GM21423 (cell line): Measurements from ENCODE around the gene HSD3B7.
"Not testable (repeated sequence)": the region's sequence is repeated elsewhere in the genome, so short reads cannot be mapped to it uniquely, and the experiment has no call there.

ENCODE experiments used
- ATAC-seq: cut with Tn5 transposase; IDR thresholded peaks from one replicate; pipeline ENCODE4 v1.9.1; 2021; ENCODE audit warnings: mild to moderate bottlenecking, moderate library complexity; ENCODE audit not compliant: unreplicated experiment

The HSD3B7 gene

GRCh38 chr16:30998852-30999761 lies 14.1 kb downstream of the HSD3B7 start:
- no peak for ATAC-seq

- no peak for ATAC-seq
These were observed 15.8 kb downstream of the HSD3B7 start for GRCh38 chr16:31000671-31001382.

DNA sequence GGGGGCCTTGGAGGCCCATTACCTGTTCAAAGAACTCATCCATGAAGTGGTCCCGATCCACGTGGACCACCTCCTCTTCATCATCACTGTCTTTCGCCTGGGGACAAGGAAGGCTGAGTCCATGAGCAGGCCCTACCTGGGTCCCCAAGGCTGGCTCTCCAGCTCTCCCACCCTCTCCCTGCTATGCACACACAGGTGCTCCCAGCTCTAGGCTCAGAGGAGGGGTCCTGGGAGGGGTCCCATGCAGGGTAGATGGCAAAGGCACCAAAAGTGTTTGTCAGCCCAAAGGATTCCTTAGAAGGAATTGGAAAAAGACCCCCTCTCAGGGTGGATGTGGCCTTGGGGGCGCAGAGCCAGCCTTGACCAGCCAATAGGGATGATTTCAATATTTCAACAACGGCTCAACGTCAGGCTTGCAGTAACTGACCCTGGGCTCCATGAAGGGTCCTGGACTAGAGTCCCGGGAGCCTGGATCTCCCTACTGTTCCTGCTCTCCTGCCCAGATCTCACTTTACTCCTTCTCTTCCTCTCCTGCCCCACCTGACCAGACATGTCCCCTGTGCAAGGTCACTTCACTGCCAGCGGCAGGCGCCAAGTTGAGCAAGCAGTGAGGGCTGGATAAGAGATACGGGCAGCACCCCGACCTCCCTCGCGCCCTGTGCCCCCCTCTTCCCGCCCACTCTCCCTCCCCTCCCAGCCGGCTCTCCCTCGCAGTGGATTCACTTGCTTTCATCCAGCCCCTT lies 16.7 kb downstream of the HSD3B7 start:
- no peak for ATAC-seq

DNA sequence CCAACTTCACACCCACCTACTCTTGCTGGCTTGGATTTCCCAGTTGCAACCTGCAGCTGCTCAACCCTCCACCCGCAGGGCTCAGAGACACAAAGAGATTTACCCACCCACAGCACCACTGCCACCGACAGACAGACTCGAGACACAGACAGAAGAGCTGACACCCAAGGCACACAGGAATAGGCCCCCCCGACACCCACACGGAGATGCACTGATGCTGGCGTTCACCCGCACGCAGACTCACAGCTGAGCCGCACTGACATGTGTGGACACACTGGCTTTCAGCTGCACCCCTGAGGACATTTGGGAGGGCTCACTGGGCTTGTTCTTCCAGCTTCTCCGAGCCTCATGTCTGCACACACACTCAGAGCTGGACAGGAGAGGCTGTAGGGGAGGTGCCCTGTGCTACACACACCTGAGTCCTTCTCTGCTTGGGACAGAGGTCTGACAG lies 17.3 kb downstream of the HSD3B7 start:
- no peak for ATAC-seq

GRCh38 chr16:31002862-31003341 lies 17.9 kb downstream of the HSD3B7 start:
- no peak for ATAC-seq

GRCh38 chr16:31003744-31004143 lies 18.7 kb downstream of the HSD3B7 start:
- ATAC-seq: no peak

- no peak for ATAC-seq
These were observed 19.7 kb downstream of the HSD3B7 start for GRCh38 chr16:31004658-31005057.

GRCh38 chr16:31005350-31006085 lies 20.5 kb downstream of the HSD3B7 start:
- ATAC-seq: no peak

- no peak for ATAC-seq
These were observed 21.0 kb downstream of the HSD3B7 start for GRCh38 chr16:31006086-31006385.

GRCh38 chr16:31006589-31006988 lies 21.6 kb downstream of the HSD3B7 start:
- no peak for ATAC-seq

GRCh38 chr16:31007684-31008083 lies 22.7 kb downstream of the HSD3B7 start:
- no peak for ATAC-seq

- ATAC-seq: no peak
These were observed 23.1 kb downstream of the HSD3B7 start for GRCh38 chr16:31008149-31008548.

DNA sequence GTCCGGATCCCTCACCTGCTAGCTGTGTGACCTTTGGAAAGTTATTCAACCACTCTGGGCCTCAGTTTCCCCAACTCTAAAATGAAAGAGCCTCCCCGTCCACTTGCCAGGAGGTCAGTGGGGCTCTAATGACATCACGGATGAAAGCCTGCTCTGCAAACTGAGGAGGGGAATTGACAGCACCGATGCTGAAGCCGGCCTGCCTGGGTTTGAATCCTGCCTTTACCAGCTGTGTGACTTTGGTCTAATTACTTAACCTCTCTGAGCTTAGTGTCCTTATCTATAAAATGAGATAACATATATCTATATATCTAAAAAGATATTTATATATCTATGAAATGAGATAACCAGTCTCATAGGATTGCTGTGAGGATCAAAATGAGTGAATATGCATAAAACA lies 23.5 kb downstream of the HSD3B7 start:
- no peak for ATAC-seq

DNA sequence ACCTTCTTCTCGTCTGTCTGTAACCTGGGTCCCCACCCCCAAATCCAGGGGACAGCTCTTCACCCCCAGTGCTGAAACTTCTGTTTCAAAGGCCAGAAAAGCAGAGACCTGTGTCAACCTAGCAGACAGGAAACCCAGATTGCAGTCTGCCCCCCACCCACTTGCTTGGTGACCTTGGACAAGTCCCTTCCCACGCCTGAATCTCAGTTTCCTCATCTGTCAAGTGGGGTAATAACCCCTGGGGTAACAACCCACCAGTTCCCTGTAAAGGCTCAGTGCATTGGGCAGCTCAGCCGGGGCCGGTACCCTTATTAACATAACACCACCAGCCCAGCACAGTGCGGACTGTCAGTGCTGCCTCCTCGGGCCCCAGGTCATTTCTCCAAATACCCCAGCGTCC lies 24.1 kb downstream of the HSD3B7 start:
- no peak for ATAC-seq

DNA sequence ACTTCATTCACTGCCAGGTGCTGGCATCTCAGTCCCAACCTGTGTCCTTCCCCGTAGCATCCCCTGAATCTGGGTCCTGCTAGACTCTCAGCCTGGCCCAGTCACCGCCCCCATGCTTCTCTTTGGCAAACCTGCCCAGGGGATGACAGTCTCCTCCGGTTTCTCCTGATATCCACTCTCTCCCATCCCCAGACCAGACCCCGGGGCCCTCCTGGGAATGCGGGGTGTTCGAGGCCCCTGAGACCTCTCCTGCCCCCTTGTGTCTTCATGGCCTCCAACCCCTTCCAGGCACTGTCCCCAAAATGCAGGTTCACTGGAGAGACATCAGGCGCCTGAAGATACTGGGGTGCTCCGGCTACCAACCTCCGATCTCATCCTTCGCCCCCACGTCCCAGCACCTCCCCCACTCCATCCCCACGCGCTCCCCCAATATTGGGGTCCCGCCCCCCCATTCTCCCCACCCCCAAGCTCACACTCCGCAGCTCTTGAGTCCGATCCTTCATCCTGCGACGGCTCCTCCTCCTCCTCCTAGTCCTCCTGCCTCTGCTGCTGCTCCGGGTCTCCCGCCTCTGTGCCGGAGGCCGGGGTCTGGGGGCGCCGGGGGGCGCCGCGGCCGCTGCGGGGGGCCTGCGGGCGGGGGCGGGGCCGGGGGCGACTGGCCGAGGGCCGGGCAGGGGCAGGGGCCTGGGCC lies 25.0 kb downstream of the HSD3B7 start:
- ATAC-seq: no peak

- ATAC-seq: no peak
These were observed 25.7 kb downstream of the HSD3B7 start, which contains the start of gene STX1B for GRCh38 chr16:31010585-31011325. TSS of gene STX1B (minus strand) at chr16:31010638. CDS start at chr16:31010396, 242 bp downstream.

DNA sequence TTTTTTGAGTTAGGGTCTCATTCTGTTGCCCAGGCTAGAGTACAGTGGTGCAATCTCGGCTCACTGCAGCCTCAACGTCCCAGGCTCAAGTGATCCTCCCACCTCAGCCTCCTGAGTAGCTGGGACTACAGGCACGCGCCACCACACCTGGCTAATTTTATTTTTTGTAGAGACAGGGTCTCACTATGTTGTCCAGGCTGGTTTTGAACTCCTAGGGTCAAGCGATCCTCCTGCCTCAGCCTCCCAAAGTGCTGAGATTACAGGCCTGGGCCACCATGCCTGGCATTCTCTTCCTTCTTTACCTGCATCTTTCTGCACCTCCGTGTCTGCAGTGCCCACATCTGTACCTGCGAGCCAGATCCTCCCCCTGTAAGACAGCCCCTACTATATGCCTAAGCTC lies 26.8 kb downstream of the HSD3B7 start:
- not testable (repeated sequence) for ATAC-seq

GRCh38 chr16:31013292-31013691 lies 28.3 kb downstream of the HSD3B7 start:
- not testable (repeated sequence) for ATAC-seq

GRCh38 chr16:31016018-31016417 lies 31.0 kb downstream of the HSD3B7 start:
- no peak for ATAC-seq
